ENCODE data around the gene TAC4.

Gene TAC4

DNA sequence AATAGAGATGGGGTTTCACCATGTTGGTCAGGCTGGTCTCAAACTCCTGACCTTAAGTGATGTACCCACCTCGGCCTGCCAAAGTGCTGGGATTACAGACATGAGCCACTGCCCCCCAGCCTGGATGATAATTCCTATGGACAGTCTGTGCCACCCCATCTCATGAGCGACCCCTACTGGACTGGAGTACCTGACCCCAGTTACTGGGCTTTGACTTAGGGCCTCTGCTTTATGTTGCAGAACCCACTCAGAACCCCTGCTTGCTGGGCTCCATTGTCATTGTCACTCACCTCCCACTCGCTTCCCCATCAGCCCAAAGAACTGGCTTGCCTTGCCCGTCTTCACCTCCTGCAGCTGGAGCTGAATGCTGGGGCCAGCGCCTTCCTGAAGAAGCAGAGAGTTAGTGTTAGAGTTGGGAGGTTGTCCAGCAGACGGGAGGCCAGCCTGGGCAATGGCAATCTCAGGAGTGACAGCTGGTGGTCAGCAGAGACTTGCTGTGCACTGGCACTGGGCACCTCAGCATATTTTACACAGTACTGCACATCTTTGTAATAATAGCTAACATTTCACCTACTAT is 4.0 kb downstream of the TAC4 start:
- no peak for TF ChIP-seq FOXP2 (optimal IDR thresholded peaks at IDR 0.05; ENCODE audit: control extremely low read depth, extremely low read length, insufficient read depth)
- no peak for TF ChIP-seq POLR2AphosphoS5 (IDR thresholded peaks at IDR 0.05; ENCODE audit: borderline replicate concordance, low read depth, low read length)
- no peak for TF ChIP-seq EZH2 (IDR thresholded peaks at IDR 0.05)
- H3K9me3 ChIP-seq (ENCODE audit: low read depth, low read length) = no peaks in the 10 kb centered on the region
- no peak overlapping the region for H3K9ac ChIP-seq (ENCODE audit: insufficient read length)
- no peak overlapping the region for H3K4me3 ChIP-seq
- no peak for DNase-seq (ENCODE audit: low read depth, low spot score)
- H3K36me3 ChIP-seq (ENCODE audit: insufficient read depth, low read length) = no peaks in the 10 kb centered on the region
- no peak overlapping the region for H3K27ac ChIP-seq

GRCh38 chr17:49842846-49843245 is 5.0 kb downstream of the TAC4 start:
- DNase-seq (ENCODE audit: low read depth, low spot score) = no peak
- H3K9me3 ChIP-seq (ENCODE audit: low read depth, low read length) = no peaks in the 10 kb centered on the region
- H3K36me3 ChIP-seq (ENCODE audit: insufficient read depth, low read length) = no peaks in the 10 kb centered on the region
- 0 out of 2 replicates have a peak overlapping the region, but pooled peaks have one; percentile 19 for H3K27ac ChIP-seq
- no peak overlapping the region for H3K4me3 ChIP-seq
- H3K9ac ChIP-seq (ENCODE audit: insufficient read length) = no peak overlapping the region
- TF ChIP-seq FOXP2 (optimal IDR thresholded peaks at IDR 0.05; ENCODE audit: control extremely low read depth, extremely low read length, insufficient read depth) = no peak

- Histone ChIP-seq H3K9me3 (ENCODE audit: low read depth, low read length) (no peaks in the 10 kb centered on the region), H3K4me3 (no peak overlapping the region), H3K36me3 (ENCODE audit: insufficient read depth, low read length) (no peaks in the 10 kb centered on the region), H3K9ac (ENCODE audit: insufficient read length) (no peak overlapping the region), H3K27ac (0 out of 2 replicates have a peak overlapping the region, but pooled peaks have one; percentile 19)
- no peak for DNase-seq (ENCODE audit: low read depth, low spot score)
- TF ChIP-seq POLR2AphosphoS5 (IDR thresholded peaks at IDR 0.05; ENCODE audit: borderline replicate concordance, low read depth, low read length) (no peak), FOXP2 (optimal IDR thresholded peaks at IDR 0.05; ENCODE audit: control extremely low read depth, extremely low read length, insufficient read depth) (no peak), EZH2 (IDR thresholded peaks at IDR 0.05) (no peak)
Measured at GRCh38 chr17:49842371-49842770, 5.5 kb downstream of the TAC4 start.

GRCh38 chr17:49841548-49841947 is 6.3 kb downstream of the TAC4 start:
- no peak overlapping the region for H3K27ac ChIP-seq
- H3K4me3 ChIP-seq = no peak overlapping the region
- TF ChIP-seq EZH2 (IDR thresholded peaks at IDR 0.05) (no peak), POLR2AphosphoS5 (IDR thresholded peaks at IDR 0.05; ENCODE audit: borderline replicate concordance, low read depth, low read length) (no peak), FOXP2 (optimal IDR thresholded peaks at IDR 0.05; ENCODE audit: control extremely low read depth, extremely low read length, insufficient read depth) (no peak)
- no peaks in the 10 kb centered on the region for H3K36me3 ChIP-seq (ENCODE audit: insufficient read depth, low read length)
- H3K9me3 ChIP-seq (ENCODE audit: low read depth, low read length) = no peaks in the 10 kb centered on the region
- no peak overlapping the region for H3K9ac ChIP-seq (ENCODE audit: insufficient read length)
- no peak for DNase-seq (ENCODE audit: low read depth, low spot score)

DNA sequence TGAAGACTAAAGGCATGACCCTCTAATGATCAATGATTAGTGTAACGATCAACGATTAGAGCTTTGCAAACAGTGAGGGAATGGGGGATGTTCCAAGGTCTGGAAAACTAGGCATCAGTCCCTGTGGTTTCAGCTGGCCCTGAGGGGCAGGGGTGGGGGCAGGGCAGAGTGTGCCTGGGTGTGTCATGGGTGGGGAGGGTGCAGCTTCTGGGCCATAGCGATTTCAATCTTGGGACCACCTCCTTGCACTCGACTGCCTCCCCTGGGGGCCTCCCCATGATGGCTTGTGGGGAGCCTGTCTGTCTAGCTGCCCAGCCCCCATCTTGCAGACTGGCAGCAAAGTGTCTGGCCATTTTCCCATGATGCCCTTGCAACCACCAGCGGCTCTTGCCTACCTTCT is 8.4 kb downstream of the TAC4 start:
- no peak for DNase-seq (ENCODE audit: low read depth, low spot score)
- Histone ChIP-seq H3K36me3 (ENCODE audit: insufficient read depth, low read length) (peaks cover 2% of the 10 kb centered on the region; the same call in 1 of the 2 replicates), H3K27ac (no peak overlapping the region), H3K4me3 (no peak overlapping the region), H3K9ac (ENCODE audit: insufficient read length) (no peak overlapping the region), H3K9me3 (ENCODE audit: low read depth, low read length) (no peaks in the 10 kb centered on the region)
- TF ChIP-seq EZH2 (IDR thresholded peaks at IDR 0.05) (no peak), POLR2AphosphoS5 (IDR thresholded peaks at IDR 0.05; ENCODE audit: borderline replicate concordance, low read depth, low read length) (no peak)

- H3K9me3 ChIP-seq (ENCODE audit: low read depth, low read length) = no peaks in the 10 kb centered on the region
- TF ChIP-seq POLR2AphosphoS5 (IDR thresholded peaks at IDR 0.05; ENCODE audit: borderline replicate concordance, low read depth, low read length) (peak; percentile 50; the same call in 1 of the 2 replicates), EZH2 (IDR thresholded peaks at IDR 0.05) (no peak), FOXP2 (optimal IDR thresholded peaks at IDR 0.05; ENCODE audit: control extremely low read depth, extremely low read length, insufficient read depth) (no peak)
- H3K9ac ChIP-seq (ENCODE audit: insufficient read length) = no peak overlapping the region
- DNase-seq (ENCODE audit: low read depth, low spot score) = peak; percentile 59
- H3K36me3 ChIP-seq (ENCODE audit: insufficient read depth, low read length) = peaks cover 24% of the 10 kb centered on the region
- H3K27ac ChIP-seq = peak overlapping the region; percentile 69
- peak overlapping the region; percentile 21; the same call in 1 of the 2 replicates for H3K4me3 ChIP-seq
Measured at GRCh38 chr17:49836111-49837030, 11.5 kb downstream of the TAC4 start.

DNA sequence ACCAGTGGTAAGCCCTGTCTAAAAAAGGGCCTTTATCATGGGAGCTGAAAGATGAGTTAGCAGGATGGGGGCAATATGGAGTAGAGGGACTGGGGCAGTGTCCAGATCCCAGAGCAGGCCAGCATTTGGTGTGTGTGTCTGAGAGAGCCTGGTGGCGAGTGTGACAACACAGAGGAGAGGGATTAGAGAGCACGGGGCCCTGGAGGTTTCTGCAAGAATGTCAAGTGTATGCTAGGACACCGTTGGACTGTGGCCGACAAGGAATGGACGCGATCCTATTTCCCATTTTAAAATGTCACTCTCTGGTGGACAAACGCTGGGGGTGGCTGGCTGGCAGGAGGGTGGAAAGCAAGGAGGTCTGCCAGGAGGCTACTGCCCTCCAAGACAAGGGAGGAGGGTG is 12.4 kb downstream of the TAC4 start:
- H3K9me3 ChIP-seq (ENCODE audit: low read depth, low read length) = no peaks in the 10 kb centered on the region
- no peak for DNase-seq (ENCODE audit: low read depth, low spot score)
- H3K36me3 ChIP-seq (ENCODE audit: insufficient read depth, low read length) = peaks cover 24% of the 10 kb centered on the region
- H3K4me3 ChIP-seq = no peak overlapping the region
- H3K9ac ChIP-seq (ENCODE audit: insufficient read length) = no peak overlapping the region
- no peak for TF ChIP-seq POLR2AphosphoS5 (IDR thresholded peaks at IDR 0.05; ENCODE audit: borderline replicate concordance, low read depth, low read length)
- H3K27ac ChIP-seq = peak overlapping the region; percentile 69; the same call in 1 of the 2 replicates

DNA sequence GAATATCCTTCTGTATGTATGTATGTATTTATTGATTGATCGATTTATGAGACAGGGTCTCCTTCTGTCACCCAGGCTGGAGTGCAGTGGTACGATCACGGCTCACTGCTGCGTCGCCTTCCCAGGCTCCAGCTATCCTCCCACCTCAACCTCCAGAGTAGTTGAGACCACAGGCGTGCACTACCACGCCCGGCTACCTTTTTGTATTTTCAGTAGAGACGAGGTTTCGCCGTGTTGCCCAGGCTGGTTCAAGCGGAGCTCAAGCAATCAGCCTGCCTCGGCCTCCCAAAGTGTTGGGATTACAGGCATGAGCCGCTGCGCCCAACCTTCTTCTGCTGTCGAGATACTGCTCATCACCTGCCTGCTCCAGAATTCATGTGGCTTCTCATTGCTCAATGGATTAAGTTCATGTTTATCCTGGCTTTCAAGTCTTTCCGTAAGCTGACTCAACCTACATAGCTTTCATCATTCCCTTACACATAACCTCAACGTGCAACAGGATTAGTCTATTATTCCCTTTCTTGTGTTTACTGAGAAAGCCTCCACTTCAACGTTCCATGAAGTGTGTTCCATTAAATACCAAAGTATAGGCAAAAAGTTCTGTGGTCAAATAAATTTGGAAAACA is 13.6 kb downstream of the TAC4 start:
- TF ChIP-seq POLR2AphosphoS5 (IDR thresholded peaks at IDR 0.05; ENCODE audit: borderline replicate concordance, low read depth, low read length) (no peak), FOXP2 (optimal IDR thresholded peaks at IDR 0.05; ENCODE audit: control extremely low read depth, extremely low read length, insufficient read depth) (no peak), EZH2 (IDR thresholded peaks at IDR 0.05) (no peak)
- Histone ChIP-seq H3K27ac (no peak overlapping the region), H3K4me3 (no peak overlapping the region), H3K9me3 (ENCODE audit: low read depth, low read length) (no peaks in the 10 kb centered on the region), H3K36me3 (ENCODE audit: insufficient read depth, low read length) (peaks cover 29% of the 10 kb centered on the region), H3K9ac (ENCODE audit: insufficient read length) (no peak overlapping the region)
- DNase-seq (ENCODE audit: low read depth, low spot score) = no peak
